Stimulated activated naive CD8-positive, alpha-beta T cell treated with anti-CD3 and anti-CD28 coated beads, Interleukin-15, Interleukin-2, amounts not matched to agents 100 ng/mL and 50 ng/mL, for 24 hours (primary cell): ENCODE data around the gene MYO9A.
A peak's percentile ranks its signal among the peaks of the same experiment; 100 is the strongest.

ENCODE experiments used
- H3K27ac Mint-ChIP-seq: one replicate; pipeline ENCODE4 v1.8.0; 2021; ENCODE audit warnings: mild to moderate bottlenecking, mixed read lengths
- H3K27me3 Mint-ChIP-seq: one replicate; pipeline ENCODE4 v1.8.0; 2021; ENCODE audit warnings: mixed read lengths
- H3K36me3 Mint-ChIP-seq: one replicate; pipeline ENCODE4 v1.8.0; 2021; ENCODE audit warnings: low read depth, mixed read lengths
- H3K4me1 Mint-ChIP-seq: one replicate; pipeline ENCODE4 v1.8.0; 2021; ENCODE audit warnings: low read depth, mixed read lengths
- H3K4me3 Mint-ChIP-seq: one replicate; pipeline ENCODE4 v1.8.0; 2021; ENCODE audit warnings: mild to moderate bottlenecking, mixed read lengths
- H3K9me3 Mint-ChIP-seq: one replicate; pipeline ENCODE4 v1.8.0; 2021; ENCODE audit warnings: mixed read lengths

The MYO9A gene

DNA sequence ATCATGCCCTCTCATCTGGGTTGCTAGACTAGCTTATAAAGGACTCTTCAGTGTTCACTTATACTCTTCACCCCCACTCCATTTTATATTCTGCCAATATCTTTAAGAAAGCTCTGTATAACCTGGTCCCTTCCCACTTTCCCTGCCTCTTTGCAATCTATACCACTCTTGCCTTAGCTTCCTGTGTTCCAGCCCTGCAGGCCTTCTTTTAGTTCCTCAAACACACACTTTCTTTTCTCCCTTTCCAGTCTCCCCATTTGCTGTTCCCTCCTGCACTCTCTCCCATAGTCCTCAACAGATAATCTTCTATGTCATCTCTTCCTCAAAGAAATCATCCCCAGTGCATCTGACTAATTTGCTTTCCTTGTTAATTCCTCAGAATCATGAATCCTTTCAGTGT, 29.0 kb upstream of the MYO9A start:
- Mint-ChIP-seq H3K27me3 (no peaks in the 10 kb centered on the region), H3K9me3 (no peaks in the 10 kb centered on the region), H3K36me3 (no peaks in the 10 kb centered on the region), H3K4me3 (no peak overlapping the region), H3K4me1 (no peaks in the 10 kb centered on the region), H3K27ac (no peak overlapping the region)

- peaks cover 5% of the 10 kb centered on the region for H3K4me1 Mint-ChIP-seq
- no peak overlapping the region for H3K4me3 Mint-ChIP-seq
- no peaks in the 10 kb centered on the region for H3K36me3 Mint-ChIP-seq
- no peak overlapping the region for H3K27ac Mint-ChIP-seq
- no peaks in the 10 kb centered on the region for H3K9me3 Mint-ChIP-seq
- no peaks in the 10 kb centered on the region for H3K27me3 Mint-ChIP-seq
Observed at GRCh38 chr15:72146221-72146620, 28.3 kb upstream of the MYO9A start.

- H3K27me3 Mint-ChIP-seq, result no peaks in the 10 kb centered on the region
- peaks cover 6% of the 10 kb centered on the region for H3K4me1 Mint-ChIP-seq
- no peak overlapping the region for H3K4me3 Mint-ChIP-seq
- no peak overlapping the region for H3K27ac Mint-ChIP-seq
- no peaks in the 10 kb centered on the region for H3K36me3 Mint-ChIP-seq
- no peaks in the 10 kb centered on the region for H3K9me3 Mint-ChIP-seq
Observed at GRCh38 chr15:72141171-72142084, 23.5 kb upstream of the MYO9A start.

DNA sequence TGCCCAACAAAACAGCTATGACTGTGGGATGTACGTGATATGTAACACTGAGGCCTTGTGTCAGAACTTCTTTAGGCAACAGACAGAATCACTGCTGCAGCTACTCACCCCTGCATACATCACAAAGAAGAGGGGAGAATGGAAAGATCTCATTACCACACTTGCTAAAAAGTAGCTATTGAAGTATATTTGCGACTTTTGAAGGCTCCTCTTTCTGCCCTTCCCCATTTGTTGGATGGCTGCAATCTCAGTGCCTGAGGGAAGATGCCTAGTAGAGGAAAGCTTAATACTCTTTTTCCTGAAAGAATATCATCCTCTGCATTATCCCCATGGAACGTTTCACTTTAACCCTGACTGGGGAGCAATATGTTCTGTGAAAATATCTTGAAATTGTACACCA, 22.1 kb upstream of the MYO9A start:
- Mint-ChIP-seq H3K4me3 (no peak overlapping the region), H3K4me1 (peaks cover 6% of the 10 kb centered on the region)

DNA sequence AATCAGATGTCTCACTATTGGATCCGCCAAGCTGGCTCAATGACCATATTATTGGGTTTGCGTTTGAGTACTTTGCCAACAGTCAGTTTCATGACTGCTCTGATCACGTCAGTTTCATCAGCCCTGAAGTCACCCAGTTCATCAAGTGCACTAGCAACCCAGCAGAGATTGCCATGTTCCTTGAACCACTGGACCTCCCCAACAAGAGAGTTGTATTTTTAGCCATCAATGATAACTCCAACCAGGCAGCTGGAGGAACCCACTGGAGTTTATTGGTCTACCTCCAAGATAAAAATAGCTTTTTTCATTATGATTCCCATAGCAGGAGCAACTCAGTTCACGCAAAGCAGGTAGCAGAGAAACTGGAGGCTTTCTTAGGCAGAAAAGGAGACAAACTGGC, 21.7 kb upstream of the MYO9A start:
- Mint-ChIP-seq H3K4me1 (peaks cover 6% of the 10 kb centered on the region), H3K9me3 (no peaks in the 10 kb centered on the region), H3K27me3 (no peaks in the 10 kb centered on the region), H3K4me3 (no peak overlapping the region), H3K36me3 (no peaks in the 10 kb centered on the region), H3K27ac (no peak overlapping the region)

More for the DNA sequence above, 22.1 kb upstream of the MYO9A start:
- no peaks in the 10 kb centered on the region for H3K36me3 Mint-ChIP-seq
- H3K9me3 Mint-ChIP-seq, result no peaks in the 10 kb centered on the region
- H3K27ac Mint-ChIP-seq, result no peak overlapping the region
- H3K27me3 Mint-ChIP-seq, result no peaks in the 10 kb centered on the region

- Mint-ChIP-seq H3K27me3 (no peaks in the 10 kb centered on the region), H3K9me3 (no peaks in the 10 kb centered on the region), H3K4me3 (no peak overlapping the region), H3K4me1 (peaks cover 2% of the 10 kb centered on the region), H3K36me3 (no peaks in the 10 kb centered on the region), H3K27ac (no peak overlapping the region)
Observed at GRCh38 chr15:72136170-72137051, 18.5 kb upstream of the MYO9A start.

DNA sequence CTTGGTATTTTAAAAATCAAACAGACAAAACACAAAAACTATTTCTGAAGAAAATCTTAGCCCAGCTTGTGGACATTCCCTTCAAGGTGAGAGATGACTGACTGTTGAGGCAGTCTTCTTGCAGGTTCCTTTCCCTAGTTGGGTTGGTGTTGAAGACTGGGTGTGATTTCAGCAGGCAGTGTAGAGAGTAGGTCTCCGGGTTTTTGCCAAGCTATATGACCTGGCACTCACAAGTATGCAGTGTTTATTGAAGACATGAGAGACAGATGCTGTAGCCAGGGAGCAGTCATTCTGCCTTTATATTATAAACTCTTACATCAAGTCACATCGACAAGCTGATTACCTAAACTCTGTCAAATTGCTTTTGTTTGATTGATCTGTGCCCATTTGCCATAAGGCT, 17.8 kb upstream of the MYO9A start:
- Mint-ChIP-seq H3K4me1 (no peaks in the 10 kb centered on the region), H3K4me3 (no peak overlapping the region), H3K9me3 (no peaks in the 10 kb centered on the region), H3K27ac (no peak overlapping the region), H3K27me3 (no peaks in the 10 kb centered on the region), H3K36me3 (no peaks in the 10 kb centered on the region)

- Mint-ChIP-seq H3K9me3 (no peaks in the 10 kb centered on the region), H3K36me3 (no peaks in the 10 kb centered on the region), H3K27ac (no peak overlapping the region), H3K27me3 (no peaks in the 10 kb centered on the region), H3K4me1 (no peaks in the 10 kb centered on the region), H3K4me3 (no peak overlapping the region)
Observed at GRCh38 chr15:72133211-72133610, 15.3 kb upstream of the MYO9A start.

- Mint-ChIP-seq H3K27ac (no peak overlapping the region), H3K36me3 (no peaks in the 10 kb centered on the region)
Observed at GRCh38 chr15:72131922-72132321, 14.0 kb upstream of the MYO9A start.

DNA sequence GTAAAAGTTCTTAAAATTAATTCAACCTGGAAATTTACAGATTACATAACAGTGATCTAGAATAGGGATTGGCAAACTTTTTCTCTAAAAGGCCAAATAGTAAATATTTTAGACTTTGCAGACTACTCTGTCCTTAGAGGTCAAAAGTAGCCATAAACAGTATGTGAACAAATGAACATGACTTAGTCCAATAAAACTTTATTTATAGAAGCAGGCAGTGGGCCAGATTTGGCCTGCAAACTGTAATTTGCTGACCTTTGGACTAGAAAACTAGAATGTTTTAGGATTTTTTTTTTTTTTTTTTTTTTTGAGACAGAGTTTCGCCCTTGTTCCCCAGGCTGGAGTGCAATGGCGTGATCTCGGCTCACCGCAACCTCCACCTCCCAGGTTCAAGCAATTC, 12.3 kb upstream of the MYO9A start:
- Mint-ChIP-seq H3K27ac (no peak overlapping the region), H3K36me3 (no peaks in the 10 kb centered on the region), H3K9me3 (no peaks in the 10 kb centered on the region), H3K4me3 (no peak overlapping the region), H3K4me1 (no peaks in the 10 kb centered on the region), H3K27me3 (no peaks in the 10 kb centered on the region)

More at GRCh38 chr15:72131922-72132321, 14.0 kb upstream of the MYO9A start:
- Mint-ChIP-seq H3K4me1 (no peaks in the 10 kb centered on the region), H3K27me3 (no peaks in the 10 kb centered on the region), H3K4me3 (no peak overlapping the region), H3K9me3 (no peaks in the 10 kb centered on the region)

DNA sequence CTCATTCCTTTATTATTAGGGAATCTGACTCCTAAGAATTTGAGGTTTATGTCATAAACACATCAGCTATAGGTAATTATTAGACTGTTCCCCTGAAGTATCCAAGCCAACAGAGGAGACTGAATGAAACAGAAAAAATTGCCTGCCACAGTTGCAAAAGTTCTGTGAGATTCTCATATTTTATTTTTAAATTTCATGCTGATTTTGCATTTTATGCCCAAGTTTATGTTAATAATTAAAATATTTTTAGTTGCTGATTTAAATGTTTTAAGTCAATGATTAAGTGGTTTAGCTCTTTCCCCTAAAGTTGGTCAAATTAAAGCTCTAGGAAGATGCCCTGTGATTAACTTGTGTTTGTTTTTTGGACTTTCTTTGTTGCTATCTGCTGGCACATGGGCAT, 10.4 kb upstream of the MYO9A start:
- no peaks in the 10 kb centered on the region for H3K36me3 Mint-ChIP-seq
- no peaks in the 10 kb centered on the region for H3K9me3 Mint-ChIP-seq
- no peaks in the 10 kb centered on the region for H3K27me3 Mint-ChIP-seq
- no peaks in the 10 kb centered on the region for H3K4me1 Mint-ChIP-seq
- no peak overlapping the region for H3K27ac Mint-ChIP-seq
- H3K4me3 Mint-ChIP-seq, result no peak overlapping the region

DNA sequence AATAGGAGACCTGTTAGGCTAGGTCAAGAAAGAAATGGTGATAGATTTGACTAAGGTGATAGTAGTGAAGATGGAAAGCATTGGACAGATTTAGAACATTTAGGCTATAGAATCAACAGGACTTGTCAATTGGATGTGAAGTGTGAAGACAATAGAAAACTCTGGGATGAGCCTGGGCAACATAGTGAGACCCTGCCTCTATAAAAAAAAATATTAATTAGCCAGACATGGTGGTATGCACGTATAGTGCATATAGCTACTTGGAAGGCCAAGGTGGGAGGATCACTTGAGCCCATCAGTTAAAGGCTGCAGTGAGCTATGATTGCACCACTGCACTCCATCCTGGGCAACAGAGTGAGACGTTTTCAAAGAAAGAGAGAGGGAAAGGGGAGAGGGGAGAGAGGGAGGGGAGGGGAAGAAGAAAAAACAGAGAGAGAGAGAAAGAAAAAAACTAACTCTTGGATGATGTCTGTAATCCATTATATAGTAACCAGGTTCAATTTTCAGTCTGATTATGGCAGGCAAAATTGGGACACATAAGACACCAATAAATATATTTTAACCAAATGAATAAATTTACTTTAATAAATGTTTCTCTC, 9.9 kb upstream of the MYO9A start:
- Mint-ChIP-seq H3K27ac (no peak overlapping the region), H3K9me3 (no peaks in the 10 kb centered on the region), H3K4me3 (no peak overlapping the region), H3K4me1 (no peaks in the 10 kb centered on the region), H3K36me3 (no peaks in the 10 kb centered on the region), H3K27me3 (no peaks in the 10 kb centered on the region)

DNA sequence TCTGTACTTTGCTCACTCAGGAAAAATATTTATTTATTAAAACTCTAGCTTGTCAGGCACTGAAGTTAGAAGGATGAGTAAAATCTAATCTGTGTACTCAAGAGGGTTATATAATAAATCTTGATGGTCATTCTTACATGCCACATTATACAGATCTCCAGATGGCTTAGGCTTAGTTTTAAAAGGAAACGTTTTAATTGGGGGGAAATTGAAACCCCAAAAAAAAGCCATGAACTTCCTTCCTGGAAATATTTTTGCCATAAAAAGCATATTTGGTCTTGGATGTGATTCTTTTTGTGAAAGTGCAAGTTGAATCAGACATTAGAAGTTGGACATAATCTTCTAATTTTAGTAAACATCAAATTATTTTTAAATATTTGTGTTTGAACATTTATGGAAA, 6.3 kb upstream of the MYO9A start:
- H3K4me1 Mint-ChIP-seq, result peaks cover 4% of the 10 kb centered on the region
- H3K9me3 Mint-ChIP-seq, result no peaks in the 10 kb centered on the region
- H3K27me3 Mint-ChIP-seq, result no peaks in the 10 kb centered on the region
- H3K4me3 Mint-ChIP-seq, result no peak overlapping the region
- no peaks in the 10 kb centered on the region for H3K36me3 Mint-ChIP-seq
- H3K27ac Mint-ChIP-seq, result no peak overlapping the region

DNA sequence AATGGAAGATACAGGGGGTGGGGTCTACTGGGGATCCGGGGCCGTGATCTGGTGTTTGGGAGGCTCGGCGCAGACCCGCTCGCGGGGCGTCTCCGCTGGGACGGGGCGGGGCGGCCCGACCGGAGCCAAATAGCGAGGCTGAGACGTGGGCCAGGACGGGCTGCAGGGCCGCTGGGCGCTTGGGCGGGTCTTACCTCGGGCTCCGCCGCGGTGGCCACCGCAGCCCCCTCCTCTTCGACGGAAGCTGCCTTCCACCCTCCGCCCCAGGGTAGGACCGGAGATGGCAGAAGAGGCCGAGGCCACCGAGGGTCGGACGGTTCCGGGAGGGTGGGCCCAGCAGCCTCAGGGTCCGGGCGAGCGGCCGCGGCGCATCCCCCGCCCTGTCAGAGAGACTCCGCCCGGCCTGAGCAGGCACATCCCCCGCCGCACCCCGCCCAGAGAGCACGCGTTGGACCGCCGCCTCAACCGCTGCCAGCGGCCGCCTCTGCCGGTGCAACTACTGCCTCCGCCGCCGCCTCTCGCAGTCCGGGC, 399 bp downstream of the MYO9A start:
- peak overlapping the region; percentile 95 for H3K4me3 Mint-ChIP-seq
- H3K36me3 Mint-ChIP-seq, result no peaks in the 10 kb centered on the region
- H3K27ac Mint-ChIP-seq, result peak overlapping the region; percentile 68
- peaks cover 32% of the 10 kb centered on the region for H3K4me1 Mint-ChIP-seq
- no peaks in the 10 kb centered on the region for H3K27me3 Mint-ChIP-seq
- H3K9me3 Mint-ChIP-seq, result no peaks in the 10 kb centered on the region
